Measurements from ENCODE around the gene CALM3.

- no peak for TF ChIP-seq EZH2 (IDR thresholded peaks at IDR 0.05; ENCODE audit: low read depth, unreplicated experiment)
- TF ChIP-seq CTCF (conservative IDR thresholded peaks at IDR 0.05; ENCODE audit: low read depth in 2 of 2), result no peak
- no peak for TF ChIP-seq POLR2AphosphoS5 (IDR thresholded peaks at IDR 0.05; ENCODE audit: low read depth)
- TF ChIP-seq EZH2phosphoT487 (IDR thresholded peaks at IDR 0.05; ENCODE audit: unreplicated experiment), result no peak
- no peak for TF ChIP-seq CREB1 (CRISPR knock-in tag; IDR thresholded peaks at IDR 0.05; ENCODE audit: low read depth)
- no peak for TF ChIP-seq REST (IDR thresholded peaks at IDR 0.05; ENCODE audit: unreplicated experiment)
- TF ChIP-seq NANOG (IDR thresholded peaks at IDR 0.05; ENCODE audit: borderline replicate concordance), result no peak
These were observed 19.1 kb downstream of the CALM3 start for GRCh38 chr19:46620267-46620666.

Measured in GM23338 (cell line).